IMR-90 (cell line): Measurements from ENCODE around the gene DCC. TPM values are rescaled to one million over a fixed set of nuclear protein-coding genes. Genes with fewer than 3 reads are reported as not detected.

Experiments
- ATAC-seq: fragments of 200-7000 bp; cut with Tn5 transposase; 2 replicates; pipeline ENCODE4 v1.9.1; 2020; ENCODE audit warnings: low read depth, mild to moderate bottlenecking, moderate library complexity
- BruUV-seq: library from RNA; stranded (reverse); fragments of 400-500 nt; replicated peaks from 2 replicates; lab custom pipeline; 2021; lab: Mats Ljungman, UMichigan
- CTCF ChIA-PET: fragments of 300-600 bp; formaldehyde crosslinking; extraction: SDS; loops from one replicate; lab custom pipeline; 2021; ENCODE audit warnings: antibody characterized with exemption; lab: Yijun Ruan, JAX
- POLR2A ChIA-PET: fragments of 300-600 bp; sonication (Branson Sonifier 250); formaldehyde crosslinking; loops from one replicate; lab custom pipeline; 2022; ENCODE audit warnings: antibody characterized with exemption; ENCODE audit not compliant: unreplicated experiment; lab: Charles Lee
- DNase-seq: peaks from one replicate; pipeline ENCODE4 v3.0.0; 2013
- H2AFZ ChIP-seq: replicated peaks from 2 replicates; pipeline ENCODE3; 2013; ENCODE audit warnings: low read length, mild to moderate bottlenecking; ENCODE audit not compliant: poor library complexity
- H2AK5ac ChIP-seq: 2 replicates; pipeline ENCODE4 v1.6.1; 2013; ENCODE audit warnings: low read depth, low read length, inconsistent platforms
- H2AK9ac ChIP-seq: replicated peaks from 2 replicates; pipeline ENCODE3; 2013; ENCODE audit warnings: mild to moderate bottlenecking, low read depth, low read length, moderate library complexity; ENCODE audit not compliant: poor library complexity
- H2BK120ac ChIP-seq: 2 replicates; pipeline ENCODE4 v1.6.1; 2013; ENCODE audit warnings: low read depth, low read length, inconsistent platforms
- H2BK15ac ChIP-seq: 3 replicates; pipeline ENCODE4 v1.6.1; 2013; ENCODE audit warnings: low read depth, low read length, inconsistent platforms
- H2BK20ac ChIP-seq: 2 replicates; pipeline ENCODE4 v1.6.1; 2013; ENCODE audit warnings: low read depth, mild to moderate bottlenecking, inconsistent platforms, low read length, moderate library complexity
- H2BK5ac ChIP-seq: 2 replicates; pipeline ENCODE4 v1.6.1; 2013; ENCODE audit warnings: mild to moderate bottlenecking, low read depth, low read length, inconsistent platforms; ENCODE audit not compliant: poor library complexity, severe bottlenecking
- H3K14ac ChIP-seq: replicated peaks from 2 replicates; pipeline ENCODE4 v1.6.1; 2013; ENCODE audit warnings: low read depth, low read length, inconsistent platforms
- H3K18ac ChIP-seq: 2 replicates; pipeline ENCODE4 v1.6.1; 2013; ENCODE audit warnings: low read depth, low read length, control low read depth
- H3K23ac ChIP-seq: 2 replicates; pipeline ENCODE4 v1.6.1; 2013; ENCODE audit warnings: low read depth, low read length, inconsistent platforms
- H3K27ac ChIP-seq: 2 replicates; pipeline ENCODE4 v1.5.1; 2013; ENCODE audit warnings: mild to moderate bottlenecking, control low read depth, low read length; ENCODE audit not compliant: insufficient read depth
- H3K27me3 ChIP-seq: 2 replicates; pipeline ENCODE4 v1.6.1; 2013; ENCODE audit warnings: low read length; ENCODE audit not compliant: control insufficient read depth, insufficient read depth
- H3K36me3 ChIP-seq: 2 replicates; pipeline ENCODE4 v1.6.1; 2013; ENCODE audit warnings: low read length, mixed read lengths; ENCODE audit not compliant: control insufficient read depth, insufficient read depth
- H3K4ac ChIP-seq: 2 replicates; pipeline ENCODE4 v1.6.1; 2013; ENCODE audit warnings: low read depth, low read length, inconsistent platforms
- H3K4me1 ChIP-seq: 2 replicates; pipeline ENCODE4 v1.6.1; 2013; ENCODE audit warnings: low read length, mixed read lengths; ENCODE audit not compliant: control insufficient read depth, insufficient read depth
- H3K4me2 ChIP-seq: 2 replicates; pipeline ENCODE4 v1.6.1; 2013; ENCODE audit warnings: low read depth, mild to moderate bottlenecking, control low read depth, low read length, moderate library complexity
- H3K4me3 ChIP-seq: 2 replicates; pipeline ENCODE4 v1.5.1; 2013; ENCODE audit warnings: low read depth, mild to moderate bottlenecking, control low read depth, low read length, moderate library complexity; ENCODE audit not compliant: insufficient read depth
- H3K56ac ChIP-seq: 2 replicates; pipeline ENCODE4 v1.6.1; 2013; ENCODE audit warnings: low read length, inconsistent platforms; ENCODE audit not compliant: insufficient read depth; ENCODE audit errors: extremely low read depth
- H3K79me1 ChIP-seq, 2 experiments: 2 replicates each; pipeline ENCODE4 v1.6.1; 2013; ENCODE audit warnings: low read length in 2 of 2, inconsistent platforms in 1 of 2, low read depth in 1 of 2
- H3K9ac ChIP-seq: 2 replicates; pipeline ENCODE4 v1.6.1; 2013; ENCODE audit warnings: low read depth, low read length, control low read depth
- H3K9me1 ChIP-seq: 2 replicates; pipeline ENCODE4 v1.6.1; 2013; ENCODE audit warnings: low read length, inconsistent platforms; ENCODE audit not compliant: insufficient read depth
- H3K9me3 ChIP-seq: 2 replicates; pipeline ENCODE4 v1.6.1; 2013; ENCODE audit warnings: low read length; ENCODE audit not compliant: control insufficient read depth, insufficient read depth
- H4K20me1 ChIP-seq: 2 replicates; pipeline ENCODE4 v1.6.1; 2013; ENCODE audit warnings: low read length, inconsistent platforms; ENCODE audit not compliant: insufficient read depth
- H4K5ac ChIP-seq: 2 replicates; pipeline ENCODE4 v1.6.1; 2013; ENCODE audit warnings: mild to moderate bottlenecking, low read depth, low read length, control low read depth
- H4K8ac ChIP-seq, 2 experiments: 2 replicates each; pipeline ENCODE4 v1.6.1; 2013; ENCODE audit warnings: low read depth in 2 of 2, low read length in 2 of 2, control low read depth in 1 of 2, inconsistent platforms in 1 of 2
- H4K91ac ChIP-seq: 2 replicates; pipeline ENCODE4 v1.6.1; 2013; ENCODE audit warnings: low read depth, low read length, inconsistent platforms; ENCODE audit not compliant: insufficient read depth
- CHD1 ChIP-seq: IDR thresholded peaks from 2 replicates; pipeline ENCODE4 v1.6.1; 2012; ENCODE audit warnings: low read depth, low read length, improper control_type of control experiment
- FOS ChIP-seq: fragments of 150-350 bp; IDR thresholded peaks from 2 replicates; pipeline ENCODE4 v1.6.1; 2016; ENCODE audit warnings: low read depth, low read length
- MXI1 ChIP-seq: IDR thresholded peaks from 2 replicates; pipeline ENCODE4 v1.6.1; 2012; ENCODE audit warnings: low read depth, mild to moderate bottlenecking, low read length, moderate library complexity, borderline replicate concordance
- RFX5 ChIP-seq: IDR thresholded peaks from 2 replicates; pipeline ENCODE4 v1.8.0; 2012; ENCODE audit warnings: low read depth, mild to moderate bottlenecking, low read length, moderate library complexity
- WGBS, 2 experiments: methylation state at CpG; one replicate each; pipeline versions ENCODE4 v1.1.5 to v1.1.7; 2013; ENCODE audit warnings: missing lambda C conversion rate in 2 of 2; ENCODE audit not compliant: insufficient read length in 1 of 2; ENCODE audit errors: extremely low coverage in 2 of 2; 5-methylcytosine and 5-hydroxymethylcytosine counted together
- dilution Hi-C: fragments of 300-500 bp; cut with HindIII; formaldehyde crosslinking; loops from one replicate; pipeline ENCODE4 v1.14.3; 2018; ENCODE audit warnings: low sequenced_read_pairs; ENCODE audit not compliant: unreplicated experiment
- in situ Hi-C: fragments of 300-500 bp; cut with MboI; formaldehyde crosslinking; loops from 3 replicates; pipeline ENCODE4 v1.14.3; 2019; ENCODE audit warnings: low sequenced_read_pairs, inconsistent platforms, mixed read lengths
- intact Hi-C: fragments of 100-400 bp; cut with micrococcal nuclease; formaldehyde crosslinking; loops from 2 replicates; pipeline ENCODE4 v1.10.0; 2022
- polyA plus RNA-seq, 3 experiments: library from polyadenylated mRNA; depleted of rRNA; stranded (reverse); fragments of >200 nt; gene quantifications; 2 replicates each; pipeline ENCODE4 v1.2.3, GENCODE V29; 2012; ENCODE audit warnings: low replicate concordance in 1 of 3
- total RNA-seq: library from RNA; depleted of rRNA; stranded (reverse); fragments of >200 nt; gene quantifications from 2 replicates; pipeline ENCODE4 v1.2.3, GENCODE V29; 2012
- TF ChIP-seq, protein P1 (sequence below): fragments of 150-350 bp; IDR thresholded peaks from 2 replicates; pipeline ENCODE4 v1.6.1; 2016; ENCODE audit warnings: low read depth, mild to moderate bottlenecking, low read length, moderate library complexity, borderline replicate concordance

The DCC gene
- total and polyA plus RNA-seq, 2 of the 4 experiments (the other 2 are of a cell fraction) = 0.31 to 0.54 TPM

DNA sequence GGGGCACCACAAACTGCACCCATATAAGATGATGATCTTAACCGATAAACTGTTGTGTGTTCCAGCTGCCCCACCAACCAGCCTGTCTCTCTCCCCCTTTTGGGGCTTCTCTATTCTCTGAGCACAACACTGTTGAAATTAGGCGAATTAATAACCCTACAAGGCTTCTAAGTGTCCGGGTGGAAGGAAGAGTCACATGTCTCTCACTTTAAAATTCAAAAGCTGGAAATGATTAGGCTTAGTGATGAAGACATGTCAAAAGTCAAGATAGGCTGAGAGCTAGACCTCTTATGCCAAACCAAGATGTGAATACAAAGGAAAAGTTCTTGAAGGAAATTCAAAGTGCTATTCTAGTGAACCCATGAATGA is 1102.4 kb downstream of the DCC start:
- intact Hi-C loops = no loop called here
- dilution Hi-C loops = no loop called here
- Histone ChIP-seq H2BK20ac (no peak overlapping the region), H2AFZ (no peak overlapping the region), H3K4me3 (no peak overlapping the region), H3K9me1 (no peaks in the 10 kb centered on the region), H4K8ac (no peak overlapping the region), H3K23ac (no peak overlapping the region), H4K91ac (no peak overlapping the region), H3K4ac (no peak overlapping the region), H2BK15ac (no peak overlapping the region), H3K79me1 (no peaks in the 10 kb centered on the region), H3K56ac (no peak overlapping the region), H4K20me1 (no peaks in the 10 kb centered on the region), H2BK5ac (no peak overlapping the region), H3K9ac (no peak overlapping the region), H3K9me3 (0 out of 2 replicates have a peak, but pooled peaks cover 2% of the 10 kb centered on the region), H3K14ac (no peak overlapping the region), H3K18ac (no peak overlapping the region), H2AK9ac (no peak overlapping the region), H2AK5ac (no peak overlapping the region), H4K5ac (no peak overlapping the region), H3K4me2 (no peak overlapping the region), H3K36me3 (no peaks in the 10 kb centered on the region), H3K27me3 (no peaks in the 10 kb centered on the region), H2BK120ac (no peak overlapping the region), H3K27ac (no peak overlapping the region), H3K4me1 (no peaks in the 10 kb centered on the region)
- ChIA-PET POLR2A (no interaction called here), CTCF (no interaction called here)
- no peak for ATAC-seq
- BruUV-seq = no TSS peak
- TF ChIP-seq, protein P1, sequence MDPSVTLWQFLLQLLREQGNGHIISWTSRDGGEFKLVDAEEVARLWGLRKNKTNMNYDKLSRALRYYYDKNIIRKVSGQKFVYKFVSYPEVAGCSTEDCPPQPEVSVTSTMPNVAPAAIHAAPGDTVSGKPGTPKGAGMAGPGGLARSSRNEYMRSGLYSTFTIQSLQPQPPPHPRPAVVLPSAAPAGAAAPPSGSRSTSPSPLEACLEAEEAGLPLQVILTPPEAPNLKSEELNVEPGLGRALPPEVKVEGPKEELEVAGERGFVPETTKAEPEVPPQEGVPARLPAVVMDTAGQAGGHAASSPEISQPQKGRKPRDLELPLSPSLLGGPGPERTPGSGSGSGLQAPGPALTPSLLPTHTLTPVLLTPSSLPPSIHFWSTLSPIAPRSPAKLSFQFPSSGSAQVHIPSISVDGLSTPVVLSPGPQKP = no peak
- TF ChIP-seq RFX5 (no peak), CHD1 (no peak), FOS (no peak), MXI1 (no peak)
- WGBS, 2 experiments = no CpG with 5 or more reads among the region's 3 CpGs
- DNase-seq = no peak
- in situ Hi-C loops = no loop called here
